ENCODE results near the gene INPP5J.
"Not testable (repeated sequence)": the region's sequence is repeated elsewhere in the genome, so short reads cannot be mapped to it uniquely, and the experiment has no call there.

INPP5J gene

DNA sequence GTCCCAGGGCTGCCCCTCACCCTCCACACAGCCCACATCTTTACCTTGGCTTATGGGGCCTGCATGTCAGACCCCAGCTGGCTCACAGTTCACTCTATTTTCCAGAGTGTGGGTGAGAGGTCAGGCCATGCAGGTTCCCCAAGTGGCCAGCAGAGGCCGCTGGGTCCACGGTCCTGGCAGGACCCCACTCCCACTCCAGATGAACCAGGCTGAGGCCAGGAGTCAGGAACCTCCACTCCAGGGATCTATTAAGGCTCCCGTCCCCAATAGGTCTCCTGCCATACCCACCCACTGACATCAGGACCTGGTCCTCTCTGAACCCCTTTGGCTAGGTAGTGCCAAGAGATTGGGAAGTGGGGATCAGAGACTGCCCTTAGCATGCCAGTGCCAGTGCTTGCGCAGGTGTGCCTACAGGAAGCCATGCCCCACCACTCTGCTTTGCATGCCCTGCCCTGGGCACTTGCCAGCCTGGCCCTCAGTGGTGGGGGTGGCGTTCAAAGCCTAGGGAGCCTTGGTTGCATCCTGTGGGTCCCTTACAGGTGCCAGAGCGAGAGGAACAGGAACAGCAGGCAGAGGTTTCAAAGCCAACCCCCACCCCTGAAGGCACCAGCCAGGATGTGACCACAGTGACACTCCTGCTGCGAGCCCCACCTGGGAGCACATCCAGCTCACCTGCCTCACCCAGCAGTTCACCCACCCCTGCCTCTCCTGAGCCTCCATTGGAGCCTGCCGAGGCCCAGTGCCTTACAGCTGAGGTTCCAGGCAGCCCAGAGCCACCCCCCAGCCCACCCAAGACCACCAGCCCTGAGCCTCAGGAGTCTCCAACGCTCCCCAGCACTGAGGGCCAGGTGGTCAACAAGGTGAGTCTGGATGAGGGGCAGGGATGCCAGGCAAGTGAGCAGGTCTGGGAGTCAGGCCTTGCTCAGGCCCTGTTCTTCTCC is 33.3 kb upstream of the INPP5J start:
- DNase-seq, result no peak

GRCh38 chr22:31090217-31091085 is 32.3 kb upstream of the INPP5J start:
- DNase-seq, result no peak

DNA sequence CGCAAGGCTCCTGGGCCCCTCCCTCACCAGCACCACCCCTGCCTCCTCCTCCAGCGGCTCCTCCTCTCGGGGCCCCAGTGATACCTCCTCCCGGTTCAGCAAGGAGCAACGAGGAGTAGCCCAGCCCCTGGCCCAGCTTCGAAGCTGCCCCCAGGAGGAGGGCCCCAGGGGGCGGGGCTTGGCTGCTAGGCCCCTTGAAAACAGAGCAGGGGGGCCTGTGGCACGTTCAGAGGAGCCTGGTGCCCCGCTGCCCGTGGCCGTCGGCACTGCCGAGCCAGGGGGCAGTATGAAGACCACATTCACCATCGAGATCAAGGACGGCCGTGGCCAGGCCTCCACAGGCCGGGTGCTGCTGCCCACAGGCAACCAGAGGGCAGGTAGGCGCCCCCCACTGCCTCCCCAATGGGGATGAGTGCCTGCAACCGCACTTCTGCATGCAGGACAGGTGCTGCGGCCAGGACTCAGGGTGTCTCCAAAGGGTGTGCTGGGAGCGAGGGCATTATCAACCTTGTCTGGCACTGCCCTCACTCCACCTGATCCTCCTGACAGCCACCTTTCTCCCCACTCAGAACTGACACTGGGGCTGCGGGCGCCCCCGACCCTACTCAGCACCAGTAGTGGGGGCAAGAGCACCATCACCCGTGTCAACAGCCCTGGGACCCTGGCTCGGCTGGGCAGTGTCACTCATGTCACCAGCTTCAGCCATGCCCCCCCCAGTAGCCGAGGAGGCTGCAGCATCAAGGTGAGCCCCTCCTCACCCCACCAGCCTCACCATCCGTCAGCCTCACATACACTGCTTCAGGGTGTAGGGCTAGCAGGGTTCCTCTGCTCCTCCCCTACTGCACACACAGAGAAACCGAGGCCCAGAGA is 31.4 kb upstream of the INPP5J start:
- DNase-seq, result no peak

DNA sequence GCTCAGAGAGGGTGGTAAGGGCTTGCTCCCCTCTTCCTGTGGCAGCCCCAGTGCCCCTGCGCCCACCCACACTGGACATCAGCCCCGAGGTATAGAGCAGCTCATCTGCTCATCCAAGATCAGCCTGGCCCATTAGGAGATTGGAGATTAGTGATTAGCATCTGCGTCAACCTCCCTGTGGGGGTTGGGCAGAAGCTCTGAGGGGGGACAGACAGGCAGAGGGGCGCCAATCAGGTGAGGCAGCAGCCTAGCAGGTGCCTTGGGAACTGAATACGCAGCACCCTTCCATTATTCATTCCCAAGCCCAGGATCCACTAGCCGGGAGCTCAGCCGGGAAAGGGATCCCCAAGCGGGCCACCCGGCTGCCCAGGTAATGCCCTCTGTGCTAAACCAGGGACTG is 30.6 kb upstream of the INPP5J start:
- DNase-seq, result no peak

GRCh38 chr22:31093086-31093850 is 29.5 kb upstream of the INPP5J start:
- no peak for DNase-seq

DNA sequence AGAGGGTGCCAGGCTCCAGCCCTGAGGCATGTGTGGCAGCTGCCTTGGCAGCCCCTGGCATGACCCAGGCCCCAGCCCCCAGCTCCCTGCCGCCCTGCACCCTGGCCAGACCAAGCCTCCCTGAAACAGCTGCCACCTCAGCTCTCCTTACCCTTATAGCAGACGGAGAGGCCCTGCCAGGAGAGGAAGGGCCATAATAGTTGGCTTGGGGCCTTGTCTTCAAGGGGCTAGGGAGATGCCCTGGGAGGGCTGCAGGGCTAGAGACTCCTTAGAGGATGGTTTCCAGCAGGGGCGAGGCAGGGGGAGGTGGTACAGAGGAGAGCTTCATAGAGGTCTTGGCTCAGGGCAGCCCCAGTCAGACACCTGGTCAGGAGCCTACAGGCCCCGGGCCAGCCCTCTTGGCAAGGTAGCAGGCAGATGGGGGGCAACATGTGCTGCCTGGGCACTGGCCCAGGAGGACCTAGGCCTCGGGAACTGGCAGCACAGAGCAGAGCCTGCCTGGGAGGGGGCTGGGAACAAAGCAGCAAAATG is 28.7 kb upstream of the INPP5J start:
- DNase-seq, result no peak

- DNase-seq, result no peak
Observed at GRCh38 chr22:31094741-31095140, 28.0 kb upstream of the INPP5J start.

- DNase-seq, result no peak
Observed at GRCh38 chr22:31095637-31096249, 27.0 kb upstream of the INPP5J start.

DNA sequence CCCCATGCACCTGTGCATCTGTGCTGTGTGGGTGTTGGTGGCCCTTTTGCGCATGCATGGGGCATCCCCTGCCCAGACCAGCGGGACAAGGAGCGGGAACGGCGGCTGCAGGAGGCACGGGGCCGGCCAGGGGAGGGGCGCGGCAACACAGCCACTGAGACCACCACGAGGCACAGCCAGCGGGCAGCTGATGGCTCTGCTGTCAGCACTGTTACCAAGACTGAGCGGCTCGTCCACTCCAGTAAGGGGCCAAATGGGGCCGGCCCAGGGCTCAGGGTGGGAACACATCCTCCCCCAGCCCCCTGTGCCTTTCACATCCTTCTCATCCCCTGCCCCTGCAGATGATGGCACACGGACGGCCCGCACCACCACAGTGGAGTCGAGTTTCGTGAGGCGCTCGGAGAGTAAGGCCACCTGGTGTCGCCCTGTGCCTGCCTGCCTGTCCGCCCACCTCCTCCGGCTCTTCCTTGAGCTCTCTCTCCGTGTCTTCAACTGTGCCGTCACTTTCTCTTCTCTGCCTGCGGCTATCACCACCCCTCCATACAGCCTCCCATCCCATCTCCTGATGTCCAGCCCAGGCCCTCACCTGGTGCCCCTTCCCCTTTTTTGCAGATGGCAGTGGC is 26.0 kb upstream of the INPP5J start:
- no peak for DNase-seq

DNA sequence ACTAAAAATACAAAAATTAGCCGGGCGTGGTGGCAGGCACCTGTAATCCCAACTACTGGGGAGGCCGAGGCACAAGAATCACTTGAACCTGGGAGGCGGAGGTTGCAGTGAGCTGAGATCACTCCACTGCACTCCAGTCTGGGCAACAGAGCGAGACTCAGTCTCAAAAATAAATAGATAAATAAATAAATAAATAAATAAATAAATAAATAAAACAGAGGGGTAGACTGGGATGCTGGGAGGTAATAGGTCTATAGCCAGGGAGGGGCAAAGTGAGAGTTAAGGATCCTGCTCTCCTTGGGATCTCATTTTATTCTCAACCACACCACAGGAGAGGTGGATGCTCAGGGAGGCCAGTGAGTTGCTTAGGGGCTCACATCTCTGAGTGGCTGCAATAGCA is 25.2 kb upstream of the INPP5J start:
- not testable (repeated sequence) for DNase-seq

DNA sequence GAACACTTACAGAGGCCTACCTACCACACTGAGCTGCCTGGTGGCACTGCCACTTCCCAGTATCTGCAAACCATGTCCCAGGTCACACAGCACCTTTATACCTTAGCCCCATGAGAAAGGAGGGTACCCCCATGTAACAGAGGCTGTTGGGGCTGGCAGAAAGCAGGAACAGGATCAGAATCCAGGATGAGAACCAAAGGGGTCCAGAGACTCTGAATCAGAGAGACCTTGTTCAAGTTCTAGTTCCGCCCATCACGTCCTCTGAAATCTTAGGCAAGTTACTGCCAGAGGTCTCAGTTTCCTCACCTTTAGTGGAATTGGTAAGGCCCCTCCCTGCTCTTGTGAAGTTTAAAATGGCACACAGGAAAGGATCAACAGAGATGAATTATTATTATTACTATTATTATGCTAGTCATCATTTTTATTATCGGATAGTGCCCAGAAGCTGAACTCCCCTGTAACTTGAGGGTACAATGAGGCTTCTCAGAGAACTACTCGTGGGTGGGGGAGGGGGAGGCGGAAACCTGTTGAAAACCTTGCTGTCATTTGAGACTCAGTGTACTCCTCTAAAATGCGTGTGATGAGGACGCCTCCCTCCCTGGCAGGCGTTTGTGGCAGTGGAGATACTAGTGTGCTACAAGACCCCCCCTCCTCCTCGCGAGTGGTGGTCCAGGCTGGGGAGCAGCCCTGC is 24.7 kb upstream of the INPP5J start:
- DNase-seq, result no peak

DNA sequence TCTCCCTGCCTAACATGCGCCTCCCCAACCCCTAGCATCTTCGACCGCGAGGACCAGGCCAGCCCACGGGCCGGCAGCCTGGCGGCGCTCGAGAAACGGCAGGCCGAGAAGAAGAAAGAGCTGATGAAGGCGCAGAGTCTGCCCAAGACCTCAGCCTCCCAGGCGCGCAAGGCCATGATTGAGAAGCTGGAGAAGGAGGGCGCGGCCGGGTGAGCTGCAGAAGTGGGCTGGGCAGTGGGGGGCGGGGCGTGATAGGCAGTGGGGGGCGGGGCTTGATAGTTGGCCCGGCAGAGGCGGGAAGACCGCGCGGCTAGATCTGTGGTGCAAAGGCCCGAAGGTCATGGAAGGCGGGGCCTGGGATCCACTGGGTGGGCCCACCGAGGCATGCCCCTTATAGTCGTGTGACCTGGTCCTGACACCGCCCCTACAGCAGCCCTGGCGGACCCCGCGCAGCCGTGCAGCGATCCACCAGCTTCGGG is 24.1 kb upstream of the INPP5J start:
- no peak for DNase-seq

GRCh38 chr22:31099386-31099785 is 23.4 kb upstream of the INPP5J start:
- DNase-seq, result no peak

- DNase-seq, result no peak
Observed at GRCh38 chr22:31099841-31100761, 22.7 kb upstream of the INPP5J start.

DNA sequence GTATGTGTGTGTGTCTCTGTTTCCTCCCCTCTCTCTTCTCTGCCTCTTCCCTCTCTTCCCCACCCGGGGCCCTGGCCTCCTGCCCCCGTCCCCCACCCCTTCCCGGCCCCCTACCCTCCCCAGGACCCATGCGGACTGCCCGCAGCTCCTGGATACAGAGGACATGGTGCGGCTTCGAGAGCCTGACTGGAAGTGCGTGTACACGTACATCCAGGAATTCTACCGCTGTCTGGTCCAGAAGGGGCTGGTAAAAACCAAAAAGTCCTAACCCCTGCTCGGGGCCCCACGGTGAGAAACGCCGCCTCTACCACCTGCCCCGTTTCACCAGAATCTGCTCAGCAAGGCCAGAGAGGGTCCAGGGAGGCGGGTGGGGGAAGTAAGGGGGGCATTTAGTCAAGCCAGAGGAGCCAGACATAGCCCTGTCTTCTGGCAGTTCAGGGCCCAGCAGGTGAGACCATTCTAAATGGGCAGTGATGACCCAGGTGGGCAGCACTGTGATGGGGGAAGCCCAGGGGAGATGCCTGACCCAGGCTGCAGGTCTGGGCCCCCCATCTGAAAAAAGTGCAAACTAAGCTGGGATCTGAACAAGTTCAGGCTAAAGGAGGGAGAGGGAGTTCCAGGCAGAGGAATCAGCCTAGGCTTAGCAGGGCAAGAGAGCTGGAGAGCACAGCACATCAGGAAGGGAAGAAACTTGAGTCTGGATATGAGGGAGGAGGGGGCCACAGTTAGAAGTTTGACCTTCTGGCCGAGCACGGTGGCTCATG is 21.8 kb upstream of the INPP5J start:
- no peak for DNase-seq

- no peak for DNase-seq
Observed at GRCh38 chr22:31102441-31103081, 20.2 kb upstream of the INPP5J start.

GRCh38 chr22:31103111-31103510 is 19.7 kb upstream of the INPP5J start:
- DNase-seq, result no peak
